Measurements from ENCODE around the gene ZNF462.

DNA sequence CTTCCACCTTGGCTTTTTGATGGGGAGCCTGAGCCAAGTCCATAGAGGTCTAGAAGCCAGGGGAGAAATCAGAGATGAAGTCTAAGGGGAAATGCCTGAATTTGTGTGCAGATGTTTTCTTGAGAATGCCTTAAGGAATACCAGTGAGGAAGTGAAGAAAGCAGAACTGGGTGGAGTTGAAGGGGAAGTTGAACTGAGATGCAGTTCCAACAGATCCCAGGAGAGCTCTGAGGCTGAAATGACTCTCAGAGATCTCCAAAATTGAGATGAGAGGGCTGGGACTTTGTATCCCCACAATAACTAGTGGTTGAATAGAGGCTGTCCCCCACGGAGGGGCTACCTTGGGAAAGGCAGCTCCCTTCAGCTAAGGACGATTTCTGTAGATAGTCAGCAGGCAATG lies 197.1 kb downstream of the ZNF462 start:
- TF ChIP-seq, protein P1, sequence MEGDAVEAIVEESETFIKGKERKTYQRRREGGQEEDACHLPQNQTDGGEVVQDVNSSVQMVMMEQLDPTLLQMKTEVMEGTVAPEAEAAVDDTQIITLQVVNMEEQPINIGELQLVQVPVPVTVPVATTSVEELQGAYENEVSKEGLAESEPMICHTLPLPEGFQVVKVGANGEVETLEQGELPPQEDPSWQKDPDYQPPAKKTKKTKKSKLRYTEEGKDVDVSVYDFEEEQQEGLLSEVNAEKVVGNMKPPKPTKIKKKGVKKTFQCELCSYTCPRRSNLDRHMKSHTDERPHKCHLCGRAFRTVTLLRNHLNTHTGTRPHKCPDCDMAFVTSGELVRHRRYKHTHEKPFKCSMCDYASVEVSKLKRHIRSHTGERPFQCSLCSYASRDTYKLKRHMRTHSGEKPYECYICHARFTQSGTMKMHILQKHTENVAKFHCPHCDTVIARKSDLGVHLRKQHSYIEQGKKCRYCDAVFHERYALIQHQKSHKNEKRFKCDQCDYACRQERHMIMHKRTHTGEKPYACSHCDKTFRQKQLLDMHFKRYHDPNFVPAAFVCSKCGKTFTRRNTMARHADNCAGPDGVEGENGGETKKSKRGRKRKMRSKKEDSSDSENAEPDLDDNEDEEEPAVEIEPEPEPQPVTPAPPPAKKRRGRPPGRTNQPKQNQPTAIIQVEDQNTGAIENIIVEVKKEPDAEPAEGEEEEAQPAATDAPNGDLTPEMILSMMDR (IDR thresholded peaks at IDR 0.05), result no peak
- TF ChIP-seq POLR2A (IDR thresholded peaks at IDR 0.05), result no peak

Measured in vagina (tissue), 2 donors.